Activated T-helper 2 cell treated with anti-CD3 and anti-CD28 coated beads, Interferon-gamma antibody, Interleukin-2, Interleukin-4, amounts not matched to agents 10 μg/mL and 5 μg/mL and 100 μg/mL, durations not matched to agents 14 hours and 24 hours and 36 hours (primary cell): ENCODE data around the gene GPANK1. TPM values are rescaled to one million over a fixed set of nuclear protein-coding genes. Genes with fewer than 3 reads are reported as not detected.

Source experiments
- DNase-seq: peaks from one replicate; pipeline ENCODE4 v3.0.0; 2021; ENCODE audit warnings: low spot score
- H3K27ac Mint-ChIP-seq: one replicate; pipeline ENCODE4 v1.8.0; 2021; ENCODE audit warnings: mixed read lengths
- H3K27me3 Mint-ChIP-seq: one replicate; pipeline ENCODE4 v1.8.0; 2021; ENCODE audit warnings: low read depth, mixed read lengths
- H3K36me3 Mint-ChIP-seq: one replicate; pipeline ENCODE4 v1.8.0; 2021; ENCODE audit warnings: low read depth, mixed read lengths
- H3K4me1 Mint-ChIP-seq: one replicate; pipeline ENCODE4 v1.8.0; 2021; ENCODE audit warnings: low read depth, mixed read lengths
- H3K4me3 Mint-ChIP-seq: one replicate; pipeline ENCODE4 v1.8.0; 2021; ENCODE audit warnings: low read depth, mild to moderate bottlenecking, moderate library complexity, mixed read lengths
- H3K9me3 Mint-ChIP-seq: one replicate; pipeline ENCODE4 v1.8.0; 2021; ENCODE audit warnings: mixed read lengths
- intact Hi-C: fragments of 100-400 bp; cut with micrococcal nuclease; formaldehyde crosslinking; loops from one replicate; pipeline ENCODE4 v1.15.1; 2023
- total RNA-seq: library from RNA; stranded (reverse); gene quantifications from 2 replicates; pipeline ENCODE4 v1.2.3, GENCODE V29; 2022

Gene GPANK1
- total RNA-seq, 1 donor from 2014 or later = 34.7 TPM

DNA sequence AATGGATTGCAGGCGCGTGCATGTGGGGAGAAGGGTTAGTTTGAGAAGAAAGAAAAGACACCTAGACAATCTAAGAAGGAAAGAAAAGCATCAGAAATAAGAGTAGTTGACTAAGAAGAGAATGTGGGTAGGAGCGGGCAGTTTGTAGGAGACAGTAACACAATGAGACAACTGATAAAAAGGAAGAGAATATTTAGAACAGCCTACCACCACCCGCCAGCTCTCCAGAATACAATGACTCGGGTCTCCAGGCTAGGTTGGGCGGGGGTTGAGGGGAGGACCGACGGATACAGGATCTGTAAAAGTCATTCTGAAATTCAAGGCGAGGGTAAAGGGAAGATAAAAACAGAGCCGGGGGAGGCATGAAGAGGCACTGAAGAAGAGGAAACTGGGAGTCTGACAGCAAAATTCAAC lies 37.6 kb upstream of the GPANK1 start:
- Mint-ChIP-seq H3K4me1 (peaks cover 26% of the 10 kb centered on the region), H3K27ac (peak overlapping the region; percentile 98), H3K9me3 (no peaks in the 10 kb centered on the region), H3K27me3 (no peaks in the 10 kb centered on the region), H3K36me3 (peaks cover 15% of the 10 kb centered on the region), H3K4me3 (peak overlapping the region; percentile 99)
- DNase-seq = no peak
- intact Hi-C loops = loop anchor here (2.0 kb wide), 1 partner anchor 38 kb away; the partner anchor contains the start of gene GPANK1

DNA sequence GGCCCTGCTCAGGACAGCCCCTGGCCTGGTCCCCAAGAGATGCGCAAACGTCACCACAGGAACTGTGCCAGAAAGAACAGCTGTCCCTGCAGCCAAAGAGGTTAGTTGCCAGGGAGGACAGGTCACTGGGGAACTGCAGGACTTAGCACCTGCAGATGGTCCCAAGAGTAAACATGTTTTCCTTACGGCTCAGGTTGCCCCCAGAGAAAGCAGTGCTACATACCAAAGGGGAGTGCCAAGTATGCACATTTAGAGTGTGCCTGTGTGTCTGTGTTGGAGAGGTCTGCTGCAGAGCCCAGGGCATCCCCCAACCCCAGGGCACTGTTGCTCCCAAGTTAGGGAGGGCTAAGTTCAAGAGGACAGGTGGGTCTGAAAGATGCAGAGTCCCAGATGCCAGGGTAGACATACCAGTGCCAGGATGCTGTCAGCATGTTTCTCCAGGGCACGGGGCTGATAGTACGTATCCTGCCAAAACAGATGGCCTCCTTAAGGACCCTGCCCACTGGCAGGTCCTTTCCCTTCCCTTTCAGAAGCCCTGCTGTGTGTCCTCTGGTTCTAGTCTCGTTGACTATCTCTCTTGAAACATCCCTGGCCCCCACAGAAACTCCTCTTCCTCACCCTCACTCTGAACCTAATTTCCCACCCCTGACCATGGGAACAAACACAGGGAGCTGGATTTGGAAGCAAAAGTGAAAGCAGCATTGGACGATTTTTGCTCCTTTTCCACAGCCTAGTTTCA lies 37.0 kb upstream of the GPANK1 start:
- H3K27me3 Mint-ChIP-seq = no peaks in the 10 kb centered on the region

DNA sequence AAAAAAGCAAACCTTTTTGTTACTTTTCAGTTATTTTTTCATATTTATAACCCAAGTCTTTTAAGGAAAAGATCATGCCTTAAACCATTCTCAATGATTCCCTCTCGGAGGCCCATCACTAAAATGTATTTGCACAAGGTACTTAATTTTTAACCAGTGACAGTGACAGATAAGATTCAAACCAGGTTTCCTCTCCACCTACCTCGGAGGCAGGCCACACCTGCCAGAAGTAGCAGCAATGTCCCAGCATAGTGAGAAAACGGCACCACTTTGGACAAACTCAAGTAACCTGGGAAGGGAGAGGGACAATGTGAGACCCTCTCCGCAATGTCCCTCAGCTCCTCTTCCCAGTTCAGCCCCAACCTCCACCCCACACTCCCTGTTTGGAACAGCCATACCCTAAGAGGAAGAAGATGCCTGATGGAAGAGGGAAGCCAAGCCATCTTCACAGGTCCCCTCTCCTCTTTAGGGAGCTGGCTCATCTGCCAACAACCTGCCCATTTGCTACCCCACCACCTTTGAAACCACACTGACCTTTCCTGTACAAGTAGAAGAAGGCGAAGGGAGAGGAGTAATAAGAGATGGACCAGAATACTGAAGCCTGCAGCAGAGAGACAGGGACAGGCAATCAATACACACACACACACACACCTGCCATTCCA lies 36.1 kb upstream of the GPANK1 start:
- intact Hi-C loops = no loop called here
- Mint-ChIP-seq H3K4me3 (peak overlapping the region; percentile 99), H3K36me3 (peaks cover 24% of the 10 kb centered on the region), H3K27ac (no peak overlapping the region), H3K9me3 (no peaks in the 10 kb centered on the region), H3K4me1 (peaks cover 28% of the 10 kb centered on the region), H3K27me3 (no peaks in the 10 kb centered on the region)
- no peak for DNase-seq

More for the DNA sequence above, 37.0 kb upstream of the GPANK1 start:
- H3K9me3 Mint-ChIP-seq = no peaks in the 10 kb centered on the region
- DNase-seq = no peak
- peak overlapping the region; percentile 99 for H3K4me3 Mint-ChIP-seq
- peak overlapping the region; percentile 98 for H3K27ac Mint-ChIP-seq
- peaks cover 18% of the 10 kb centered on the region for H3K36me3 Mint-ChIP-seq
- peaks cover 28% of the 10 kb centered on the region for H3K4me1 Mint-ChIP-seq
- intact Hi-C loops = loop anchor here (2.0 kb wide), 1 partner anchor 37 kb away; the partner anchor contains the start of gene GPANK1

DNA sequence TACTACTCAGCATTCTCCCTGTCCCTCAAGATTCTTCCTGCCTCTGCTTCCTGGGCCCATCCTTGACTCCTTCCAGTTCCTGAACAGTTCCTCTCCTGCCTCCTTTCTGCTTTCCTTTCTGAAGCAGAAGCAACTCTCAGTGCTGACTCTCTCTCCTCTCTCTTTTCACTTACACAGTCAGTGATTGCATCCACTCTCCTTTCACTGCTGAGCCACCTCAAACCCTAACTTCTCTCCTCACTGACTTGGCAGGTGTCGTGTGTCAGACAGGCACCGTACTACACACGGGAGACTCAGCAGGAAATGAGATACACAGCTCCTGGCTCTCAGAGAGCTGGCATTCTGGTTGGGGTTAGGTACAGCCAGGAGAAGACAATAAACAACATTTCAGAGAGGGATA lies 32.8 kb upstream of the GPANK1 start:
- peaks cover 24% of the 10 kb centered on the region for H3K4me1 Mint-ChIP-seq
- H3K27ac Mint-ChIP-seq = peak overlapping the region; percentile 79
- H3K4me3 Mint-ChIP-seq = no peak overlapping the region
- no peaks in the 10 kb centered on the region for H3K9me3 Mint-ChIP-seq
- no peaks in the 10 kb centered on the region for H3K27me3 Mint-ChIP-seq
- peaks cover 42% of the 10 kb centered on the region for H3K36me3 Mint-ChIP-seq
- DNase-seq = no peak
- intact Hi-C loops = no loop called here

DNA sequence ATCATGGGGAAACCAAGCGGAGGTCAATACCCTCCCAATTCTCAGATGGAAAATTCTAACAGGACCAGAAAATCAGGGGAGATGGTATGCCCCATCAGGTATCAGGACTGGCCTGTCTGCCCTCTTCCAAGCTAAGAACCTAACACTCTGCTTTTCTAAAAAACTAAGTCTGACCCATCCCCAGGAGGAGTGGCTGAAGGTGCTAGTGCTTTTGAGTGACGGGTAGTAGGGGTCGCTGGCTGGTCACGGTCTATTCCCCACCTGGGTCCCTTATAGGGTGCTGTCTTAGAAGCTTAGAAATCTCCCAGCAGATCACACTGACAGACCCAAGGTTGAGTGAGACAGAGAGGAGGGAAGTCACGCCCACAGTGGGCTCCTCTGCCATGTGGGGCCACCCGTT lies 28.7 kb upstream of the GPANK1 start:
- H3K4me1 Mint-ChIP-seq = peaks cover 19% of the 10 kb centered on the region
- H3K36me3 Mint-ChIP-seq = peaks cover 54% of the 10 kb centered on the region
- no peaks in the 10 kb centered on the region for H3K27me3 Mint-ChIP-seq
- no peak for DNase-seq
- intact Hi-C loops = no loop called here
- no peak overlapping the region for H3K27ac Mint-ChIP-seq
- no peaks in the 10 kb centered on the region for H3K9me3 Mint-ChIP-seq
- H3K4me3 Mint-ChIP-seq = no peak overlapping the region

DNA sequence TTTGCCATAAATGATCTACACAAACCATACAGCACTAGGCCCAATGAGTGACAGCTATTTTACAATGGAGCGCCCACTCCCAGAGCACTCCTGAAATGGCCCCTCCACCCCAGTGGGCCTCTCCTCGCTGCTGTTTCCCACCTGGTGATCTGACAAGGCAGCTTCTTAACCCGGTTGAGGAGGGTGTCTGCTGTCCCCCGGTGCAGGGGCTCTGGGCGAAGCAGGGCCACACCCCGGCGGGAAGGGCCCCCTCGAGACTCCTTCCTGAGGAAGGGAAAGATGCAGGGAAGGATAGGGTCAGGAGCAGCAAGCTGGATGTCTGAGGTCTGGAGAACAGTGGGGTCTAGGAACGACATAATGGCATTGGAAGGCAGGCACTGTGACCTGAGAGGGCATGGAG lies 28.1 kb upstream of the GPANK1 start:
- intact Hi-C loops = no loop called here
- H3K27me3 Mint-ChIP-seq = no peaks in the 10 kb centered on the region
- H3K36me3 Mint-ChIP-seq = peaks cover 55% of the 10 kb centered on the region
- no peaks in the 10 kb centered on the region for H3K9me3 Mint-ChIP-seq
- H3K27ac Mint-ChIP-seq = no peak overlapping the region
- DNase-seq = no peak
- H3K4me1 Mint-ChIP-seq = peaks cover 16% of the 10 kb centered on the region
- H3K4me3 Mint-ChIP-seq = no peak overlapping the region

DNA sequence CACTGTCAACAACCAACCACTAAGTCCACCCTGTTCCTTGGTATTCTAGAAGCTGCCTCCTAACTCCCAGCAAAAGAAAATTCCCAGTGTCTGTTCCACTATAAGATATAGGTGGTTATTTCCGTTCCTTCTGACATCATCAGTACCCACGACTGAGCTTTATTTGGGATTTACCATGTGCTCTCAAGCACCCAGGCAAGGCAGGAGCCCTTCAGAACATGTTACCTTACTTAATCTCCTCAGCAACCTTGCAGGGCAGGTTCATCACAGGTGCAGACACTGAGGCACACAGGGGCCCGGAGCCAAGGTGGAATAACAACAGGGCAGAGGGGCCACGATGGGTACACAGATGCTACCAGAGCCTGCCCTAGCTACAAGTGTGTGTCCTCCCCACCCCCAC lies 27.6 kb upstream of the GPANK1 start:
- Mint-ChIP-seq H3K36me3 (peaks cover 55% of the 10 kb centered on the region), H3K4me3 (no peak overlapping the region), H3K9me3 (no peaks in the 10 kb centered on the region), H3K4me1 (peaks cover 11% of the 10 kb centered on the region), H3K27ac (peak overlapping the region; percentile 18), H3K27me3 (no peaks in the 10 kb centered on the region)
- DNase-seq = no peak
- intact Hi-C loops = no loop called here

DNA sequence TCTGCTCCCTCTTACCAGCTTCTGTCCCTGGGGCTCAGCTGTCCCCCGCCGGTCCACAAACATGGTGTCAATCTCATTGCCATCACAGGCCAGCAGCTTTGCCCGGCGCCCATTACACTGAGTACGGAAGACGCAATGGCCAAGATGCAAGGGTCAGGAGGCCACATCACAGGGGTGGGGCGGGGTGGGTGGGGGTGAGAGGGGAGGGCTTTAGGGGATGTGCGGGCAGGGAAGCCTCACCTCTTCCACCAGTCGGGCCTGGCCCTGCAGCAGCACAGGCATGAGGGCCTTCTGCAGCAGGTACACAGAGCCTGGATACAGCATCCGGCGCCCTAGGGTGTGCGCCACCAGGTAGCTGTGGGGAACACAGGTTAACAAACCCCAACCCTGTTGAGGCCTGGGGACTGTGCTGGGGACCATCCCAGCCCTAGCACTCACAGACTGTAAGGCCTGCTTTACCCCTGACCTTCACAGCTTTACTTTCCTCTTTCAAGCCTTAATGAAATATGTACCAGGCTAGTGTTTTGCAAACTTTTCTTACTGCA lies 26.8 kb upstream of the GPANK1 start:
- Mint-ChIP-seq H3K9me3 (no peaks in the 10 kb centered on the region), H3K4me1 (peaks cover 10% of the 10 kb centered on the region), H3K27ac (no peak overlapping the region), H3K27me3 (no peaks in the 10 kb centered on the region), H3K36me3 (peaks cover 52% of the 10 kb centered on the region), H3K4me3 (no peak overlapping the region)
- intact Hi-C loops = no loop called here
- DNase-seq = no peak

DNA sequence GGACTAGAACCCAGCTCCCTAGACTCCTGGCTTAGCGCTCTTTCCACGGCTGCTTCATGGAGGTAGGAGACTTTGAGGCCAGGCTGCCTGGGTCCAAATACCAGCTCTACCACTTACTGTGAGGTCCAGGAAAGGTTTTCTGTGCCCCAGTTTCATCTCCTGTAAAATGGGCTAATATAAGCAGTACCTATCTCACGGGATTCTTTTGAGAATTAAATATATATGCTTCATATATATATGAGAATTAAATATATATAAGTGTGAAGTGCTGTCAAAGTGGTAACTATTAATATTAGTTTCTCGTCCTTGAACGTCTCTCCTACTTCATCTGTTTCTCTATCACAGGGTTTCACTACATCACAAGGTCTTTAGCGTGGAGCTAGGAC lies 26.3 kb upstream of the GPANK1 start:
- no peak for DNase-seq
- Mint-ChIP-seq H3K27me3 (no peaks in the 10 kb centered on the region), H3K4me1 (peaks cover 10% of the 10 kb centered on the region), H3K27ac (no peak overlapping the region), H3K4me3 (no peak overlapping the region), H3K9me3 (no peaks in the 10 kb centered on the region), H3K36me3 (peaks cover 52% of the 10 kb centered on the region)
- intact Hi-C loops = no loop called here

DNA sequence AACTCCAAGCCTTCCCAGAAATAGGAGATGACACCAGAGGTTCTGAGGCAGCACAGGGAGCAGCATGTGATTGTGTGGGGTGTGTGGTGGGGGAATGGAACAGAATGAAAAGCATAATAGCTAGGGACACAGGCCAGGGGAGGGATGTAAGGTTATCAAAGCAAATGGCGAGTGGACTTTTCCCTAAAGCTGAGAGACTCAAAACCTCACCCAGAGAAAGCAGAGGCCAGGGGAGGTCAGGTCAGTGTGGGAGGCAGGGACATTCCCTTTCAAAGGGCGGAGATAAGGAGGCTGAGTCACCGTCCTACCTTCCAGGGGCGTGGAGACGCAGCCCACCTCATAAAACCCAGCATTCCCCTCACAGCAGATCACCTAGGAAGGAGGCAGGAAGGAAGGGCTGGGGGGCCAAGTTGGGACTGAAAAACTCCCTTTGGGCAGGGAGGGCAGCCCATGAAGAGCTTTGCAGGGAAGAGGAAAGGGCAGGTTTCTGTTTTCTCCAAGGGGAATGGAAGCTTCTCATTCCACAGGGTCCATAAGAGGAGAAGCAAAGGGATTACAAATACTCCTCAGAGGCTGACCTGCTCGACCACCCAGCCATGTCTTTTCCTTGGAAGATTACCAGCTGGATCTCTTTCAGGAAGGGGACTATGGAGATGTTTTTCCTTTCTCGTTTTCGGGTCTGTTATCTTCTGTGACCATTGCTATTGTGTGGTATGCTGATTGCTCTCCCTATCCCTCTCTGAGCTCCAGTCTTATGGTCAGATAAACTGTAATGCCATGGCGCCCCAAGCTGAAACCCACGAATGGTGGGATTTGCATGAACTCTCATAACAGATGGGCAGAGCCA lies 25.7 kb upstream of the GPANK1 start:
- H3K36me3 Mint-ChIP-seq = peaks cover 57% of the 10 kb centered on the region
- H3K27me3 Mint-ChIP-seq = no peaks in the 10 kb centered on the region
- intact Hi-C loops = no loop called here
- H3K4me3 Mint-ChIP-seq = no peak overlapping the region
- no peak overlapping the region for H3K27ac Mint-ChIP-seq
- H3K4me1 Mint-ChIP-seq = peaks cover 10% of the 10 kb centered on the region
- no peak for DNase-seq
- H3K9me3 Mint-ChIP-seq = no peaks in the 10 kb centered on the region

DNA sequence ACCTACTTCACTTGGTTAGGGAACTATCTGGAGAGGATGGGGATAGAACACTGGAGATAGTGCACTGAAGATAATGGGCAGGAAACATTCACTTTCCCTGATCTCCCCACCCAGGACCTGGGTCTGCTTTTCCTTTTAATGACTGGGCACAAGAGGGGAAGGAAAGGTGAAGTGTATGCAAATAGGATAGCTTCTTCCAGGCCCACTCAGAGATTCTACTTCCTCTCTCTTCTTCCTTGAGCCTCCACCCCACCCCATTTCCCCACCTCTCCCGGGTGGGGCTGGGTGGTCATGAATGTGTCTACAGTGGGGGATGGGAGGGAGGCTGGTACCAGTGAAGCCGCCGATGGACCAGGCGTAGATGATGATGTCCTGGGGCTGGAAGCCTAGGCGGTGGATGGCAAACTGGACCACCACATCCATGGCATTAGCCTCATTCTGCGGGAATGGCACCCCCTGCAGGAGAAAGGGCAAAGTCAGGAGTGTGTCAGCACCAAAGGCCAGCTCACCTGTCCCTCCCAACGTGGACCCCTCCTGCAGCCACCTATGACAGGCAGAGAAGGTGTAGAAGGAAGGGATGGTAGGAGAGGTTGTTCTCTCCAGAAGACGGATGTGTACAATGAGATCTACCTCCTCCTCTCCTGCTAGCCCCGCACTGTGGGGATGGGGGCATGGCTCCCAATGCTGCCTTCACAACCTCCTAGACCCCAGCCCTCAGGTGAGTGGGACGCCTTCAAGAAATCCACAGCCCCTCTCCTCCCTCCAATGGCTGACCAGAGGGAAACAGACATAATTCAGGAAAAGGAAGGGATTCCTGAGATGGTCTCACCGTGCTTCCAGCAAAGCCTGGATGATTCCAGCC lies 24.7 kb upstream of the GPANK1 start:
- no peaks in the 10 kb centered on the region for H3K27me3 Mint-ChIP-seq
- intact Hi-C loops = loop anchor here (10.0 kb wide), 1 partner anchor 265 kb away; the partner anchor contains the start of genes NELFE and SKIC2
- peaks cover 50% of the 10 kb centered on the region for H3K36me3 Mint-ChIP-seq
- H3K4me1 Mint-ChIP-seq = peaks cover 10% of the 10 kb centered on the region
- no peak overlapping the region for H3K27ac Mint-ChIP-seq
- H3K9me3 Mint-ChIP-seq = no peaks in the 10 kb centered on the region
- DNase-seq = no peak
- no peak overlapping the region for H3K4me3 Mint-ChIP-seq
